ENCODE results near the gene DDX52.

The DDX52 gene

DNA sequence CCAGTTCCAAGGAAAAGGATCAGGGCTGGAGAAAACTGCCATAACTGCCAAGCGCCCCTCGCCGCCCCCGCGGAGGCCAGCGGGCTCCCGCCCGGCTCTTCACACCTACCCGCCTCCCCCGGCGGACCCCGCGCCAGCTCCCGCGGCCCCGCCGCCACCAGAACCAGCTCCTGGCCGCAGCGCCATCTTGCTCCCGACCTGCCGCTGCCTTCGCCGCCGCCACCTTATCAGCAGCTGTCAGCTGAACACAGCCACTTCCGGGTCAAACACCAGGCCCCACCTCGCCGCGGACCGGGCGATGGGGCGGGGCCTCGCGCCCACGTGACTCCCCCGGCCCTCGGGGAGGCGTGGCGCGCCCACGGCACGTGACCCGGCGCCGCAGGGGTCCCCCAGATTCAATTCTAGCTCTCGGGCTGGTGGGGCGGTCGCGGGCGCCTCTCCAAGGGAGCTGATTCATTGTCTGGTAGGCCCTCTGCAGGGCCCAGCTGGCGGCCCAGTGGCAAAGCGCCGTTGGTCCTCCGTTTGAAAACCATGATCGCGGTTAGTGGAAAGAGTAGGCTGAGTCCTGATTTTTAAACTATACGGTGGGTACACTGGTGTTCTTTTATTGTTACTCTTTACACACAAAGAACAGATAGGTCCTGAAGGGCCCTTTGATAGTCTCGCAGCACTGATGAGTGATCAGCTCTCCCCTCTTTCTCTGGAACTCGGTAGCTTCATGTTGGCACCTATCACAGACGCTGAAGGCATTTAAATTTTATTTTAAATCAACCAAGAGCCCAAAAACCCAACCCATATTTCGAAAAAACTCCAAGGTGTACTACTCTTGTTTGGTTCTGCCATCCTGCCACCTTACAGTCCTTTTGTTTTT, 33.8 kb downstream of the DDX52 start, which contains the start of gene SYNRG:
TSS of gene SYNRG (minus strand) at position 249 of the 871 bp plus-strand sequence. CDS start at position 186, 63 bp downstream.
- DNase-seq, result peak; percentile 94 to 98
- intact Hi-C loops (cut with DNase I; ENCODE audit: low total_unique reads), result no loop called here
- TF ChIP-seq, protein P1, sequence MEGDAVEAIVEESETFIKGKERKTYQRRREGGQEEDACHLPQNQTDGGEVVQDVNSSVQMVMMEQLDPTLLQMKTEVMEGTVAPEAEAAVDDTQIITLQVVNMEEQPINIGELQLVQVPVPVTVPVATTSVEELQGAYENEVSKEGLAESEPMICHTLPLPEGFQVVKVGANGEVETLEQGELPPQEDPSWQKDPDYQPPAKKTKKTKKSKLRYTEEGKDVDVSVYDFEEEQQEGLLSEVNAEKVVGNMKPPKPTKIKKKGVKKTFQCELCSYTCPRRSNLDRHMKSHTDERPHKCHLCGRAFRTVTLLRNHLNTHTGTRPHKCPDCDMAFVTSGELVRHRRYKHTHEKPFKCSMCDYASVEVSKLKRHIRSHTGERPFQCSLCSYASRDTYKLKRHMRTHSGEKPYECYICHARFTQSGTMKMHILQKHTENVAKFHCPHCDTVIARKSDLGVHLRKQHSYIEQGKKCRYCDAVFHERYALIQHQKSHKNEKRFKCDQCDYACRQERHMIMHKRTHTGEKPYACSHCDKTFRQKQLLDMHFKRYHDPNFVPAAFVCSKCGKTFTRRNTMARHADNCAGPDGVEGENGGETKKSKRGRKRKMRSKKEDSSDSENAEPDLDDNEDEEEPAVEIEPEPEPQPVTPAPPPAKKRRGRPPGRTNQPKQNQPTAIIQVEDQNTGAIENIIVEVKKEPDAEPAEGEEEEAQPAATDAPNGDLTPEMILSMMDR (IDR thresholded peaks at IDR 0.05), result peak; percentile 31 to 37
- Histone ChIP-seq H3K27ac (peak within 1 kb of the TSS; percentile 92 to 94), H3K4me1 (peaks cover 0 to 39% (median 8%) of the 10 kb centered on the region in 4 donors), H3K9me3 (no peaks in the 10 kb centered on the region), H3K27me3 (no peaks in the 10 kb centered on the region), H3K36me3 (peaks cover 3 to 25% (median 14%) of the 10 kb centered on the region in 3 donors), H3K4me3 (peak within 1 kb of the TSS; percentile 84 to 98)

DNA sequence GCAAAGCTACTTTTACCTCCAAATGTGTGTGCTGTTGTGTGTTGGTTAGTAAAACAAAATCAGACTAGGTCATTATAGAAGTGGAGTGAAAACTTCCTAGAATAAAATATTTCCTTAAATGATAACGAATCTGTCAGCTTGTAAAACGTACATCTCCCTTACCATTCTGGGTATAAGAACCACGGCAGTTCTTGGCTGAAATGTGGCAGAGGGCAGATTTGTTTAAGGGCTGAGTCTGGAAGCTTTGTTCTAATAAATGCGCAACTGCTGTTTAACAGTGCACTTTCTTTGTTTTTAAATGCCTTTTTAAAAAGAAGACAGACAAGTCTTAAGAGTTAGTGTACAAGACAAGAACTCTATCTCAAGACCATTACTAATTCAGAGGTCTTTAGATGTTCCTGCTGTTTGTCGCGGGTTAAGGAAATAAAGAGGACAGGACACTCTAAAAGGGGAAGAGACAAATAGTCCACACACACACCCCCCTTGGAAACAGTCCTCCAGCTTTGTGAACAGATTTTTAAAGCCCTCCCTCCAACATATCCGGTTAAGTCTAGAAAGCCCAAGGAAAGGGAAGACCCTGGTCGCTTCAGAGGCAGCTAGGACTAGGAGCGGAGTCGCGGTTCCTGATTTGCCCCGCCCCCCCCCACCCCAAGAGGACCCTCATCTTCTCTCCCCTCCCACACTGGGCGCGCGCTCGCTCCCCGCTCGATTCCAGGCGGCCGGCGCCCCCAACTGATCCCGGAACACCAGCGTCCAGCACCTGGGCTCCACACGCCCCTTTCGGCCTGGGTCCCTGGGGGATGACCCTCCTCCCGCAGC, 34.7 kb downstream of the DDX52 start:
- H3K9me3 ChIP-seq, result no peaks in the 10 kb centered on the region
- DNase-seq, result peak in 1 of 2 donors; percentile 29
- peaks cover 0 to 19% (median 8%) of the 10 kb centered on the region in 3 donors for H3K36me3 ChIP-seq
- TF ChIP-seq, protein P1 (IDR thresholded peaks at IDR 0.05), result no peak
- H3K4me1 ChIP-seq, result peaks cover 0 to 39% (median 8%) of the 10 kb centered on the region in 4 donors
- H3K4me3 ChIP-seq, result peak overlapping the region; percentile 84 to 98
- intact Hi-C loops (cut with DNase I; ENCODE audit: low total_unique reads), result no loop called here
- no peaks in the 10 kb centered on the region for H3K27me3 ChIP-seq
- peak overlapping the region; percentile 92 to 94 for H3K27ac ChIP-seq

DNA sequence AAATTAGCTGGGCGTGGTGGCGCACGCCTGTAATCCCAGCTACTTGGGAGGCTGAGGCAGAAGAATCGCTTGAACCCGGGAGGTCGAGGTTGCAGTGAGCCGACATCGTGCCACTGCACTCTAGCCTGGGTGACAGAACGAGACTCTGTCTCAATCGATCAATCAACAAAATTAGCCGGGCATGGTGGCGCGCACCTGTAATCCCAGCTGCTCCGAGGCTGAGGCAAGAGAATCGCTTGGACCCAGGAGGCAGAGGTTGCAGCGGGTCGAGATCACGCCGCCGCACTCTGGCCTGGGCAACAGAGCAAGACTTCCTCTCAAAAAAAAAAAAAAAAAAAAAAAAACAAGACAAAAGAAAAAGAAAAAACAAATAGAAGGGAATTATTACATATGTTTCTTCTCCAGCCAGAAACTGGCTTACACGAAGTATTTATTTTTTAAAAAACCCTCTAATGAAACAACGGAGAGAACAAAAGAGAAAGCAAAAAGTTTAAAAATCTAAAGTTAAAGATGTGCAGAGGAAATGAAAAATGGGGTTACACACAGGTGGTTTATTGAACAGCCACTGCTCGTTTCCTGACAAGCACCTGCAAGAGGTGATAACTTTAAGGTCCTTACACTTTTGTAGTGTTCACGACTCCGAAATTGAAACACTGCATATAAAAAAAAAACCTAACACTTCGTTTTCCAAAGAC, 35.5 kb downstream of the DDX52 start:
- Histone ChIP-seq H3K36me3 (peaks cover 0 to 12% (median under 1%) of the 10 kb centered on the region in 3 donors), H3K9me3 (no peaks in the 10 kb centered on the region), H3K4me1 (peaks cover 0 to 39% (median 8%) of the 10 kb centered on the region in 4 donors), H3K27ac (peak overlapping the region in 1 of 2 donors; percentile 94), H3K27me3 (no peaks in the 10 kb centered on the region), H3K4me3 (peak overlapping the region; percentile 84 to 98)
- intact Hi-C loops (cut with DNase I; ENCODE audit: low total_unique reads), result no loop called here
- TF ChIP-seq, protein P1 (IDR thresholded peaks at IDR 0.05), result no peak
- DNase-seq, result no peak

DNA sequence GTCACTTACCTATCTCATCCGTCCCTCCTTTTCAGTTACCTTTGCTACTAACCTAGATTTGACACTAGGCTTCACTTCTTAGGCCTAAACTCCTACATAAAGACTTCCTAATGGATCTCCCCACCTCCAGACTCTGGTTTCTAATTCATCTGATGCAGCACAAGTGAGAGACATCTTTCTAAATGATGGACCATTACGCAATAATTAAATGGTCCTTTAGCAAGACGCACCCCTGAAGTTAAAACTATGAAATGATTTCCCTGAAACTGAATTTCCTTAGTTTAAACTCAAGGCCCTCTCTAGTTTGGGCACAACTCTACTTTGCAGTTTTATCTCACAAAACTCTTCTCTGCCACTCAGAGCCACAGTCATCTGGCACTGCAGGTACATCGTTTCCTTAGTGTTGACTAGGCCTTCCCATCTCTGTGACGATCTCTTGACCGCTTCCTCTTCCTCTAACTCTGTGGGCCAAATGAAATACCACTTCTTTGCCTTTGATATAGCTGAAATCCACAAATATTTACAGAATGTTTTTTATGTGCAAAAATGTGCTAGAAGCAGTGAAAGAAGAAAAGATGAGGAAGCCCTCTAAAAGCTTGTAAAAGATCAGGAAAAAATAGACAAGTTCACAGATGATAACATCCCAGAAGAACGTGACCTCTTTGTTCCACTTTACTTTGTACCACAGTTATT, 37.3 kb downstream of the DDX52 start:
- TF ChIP-seq, protein P1 (IDR thresholded peaks at IDR 0.05), result no peak
- Histone ChIP-seq H3K36me3 (peaks cover 0 to 4% (median 0%) of the 10 kb centered on the region in 3 donors), H3K9me3 (no peaks in the 10 kb centered on the region), H3K4me3 (no peak overlapping the region), H3K27ac (no peak overlapping the region), H3K27me3 (no peaks in the 10 kb centered on the region), H3K4me1 (peaks cover 0 to 39% (median 8%) of the 10 kb centered on the region in 4 donors)
- intact Hi-C loops (cut with DNase I; ENCODE audit: low total_unique reads), result no loop called here
- DNase-seq, result no peak
